Activated T-cell treated with anti-CD3 and anti-CD28 coated beads for 24 hours (primary cell): ENCODE results near the gene MEIS1.

Source experiments
- DNase-seq: peaks from one replicate; pipeline ENCODE4 v3.0.0-alpha.2; 2020; ENCODE audit warnings: low read depth

The MEIS1 gene

DNA sequence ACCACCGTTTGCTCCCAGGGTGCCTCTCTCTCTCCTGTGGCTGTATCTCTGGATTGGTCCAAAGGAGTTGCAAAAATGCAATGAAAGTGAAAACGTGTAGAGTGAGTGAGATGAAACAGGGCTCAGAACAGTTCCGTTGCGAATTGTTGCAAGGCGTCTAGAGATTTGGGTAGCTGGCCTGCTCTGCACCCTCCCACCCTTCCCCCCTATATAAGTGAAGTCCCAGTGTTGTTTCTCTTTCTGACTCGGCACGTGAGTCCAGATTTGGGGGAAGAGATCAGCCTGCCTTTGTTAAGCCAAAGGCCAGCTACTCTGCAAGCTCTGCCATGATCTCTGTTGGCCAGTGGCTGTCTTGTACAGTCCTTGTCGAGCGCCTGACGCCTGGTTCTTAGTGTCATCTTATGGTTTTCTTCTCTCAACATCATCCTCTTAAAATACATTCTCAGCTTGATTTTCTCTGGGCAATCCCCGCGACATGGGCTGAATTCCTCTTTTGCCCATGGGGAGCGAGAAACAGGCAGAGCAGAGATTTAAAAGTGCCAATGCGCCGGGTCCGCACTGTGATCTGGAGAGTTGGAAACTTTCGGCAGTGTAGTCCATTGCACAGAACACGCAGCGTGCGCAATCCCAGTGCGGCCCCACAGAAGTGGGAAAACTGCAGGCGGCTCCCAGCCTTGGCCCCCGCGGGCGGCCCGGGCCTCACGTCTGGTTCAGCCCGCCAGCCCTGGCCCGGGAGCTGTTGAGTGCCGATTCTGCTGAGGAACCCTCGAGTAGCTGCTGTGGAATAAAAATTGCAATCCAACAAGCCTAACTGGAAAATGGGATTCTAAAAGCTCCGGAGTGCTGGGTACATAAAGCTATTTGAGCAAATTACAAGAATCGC is 9.3 kb downstream of the MEIS1 start:
- DNase-seq = no peak

DNA sequence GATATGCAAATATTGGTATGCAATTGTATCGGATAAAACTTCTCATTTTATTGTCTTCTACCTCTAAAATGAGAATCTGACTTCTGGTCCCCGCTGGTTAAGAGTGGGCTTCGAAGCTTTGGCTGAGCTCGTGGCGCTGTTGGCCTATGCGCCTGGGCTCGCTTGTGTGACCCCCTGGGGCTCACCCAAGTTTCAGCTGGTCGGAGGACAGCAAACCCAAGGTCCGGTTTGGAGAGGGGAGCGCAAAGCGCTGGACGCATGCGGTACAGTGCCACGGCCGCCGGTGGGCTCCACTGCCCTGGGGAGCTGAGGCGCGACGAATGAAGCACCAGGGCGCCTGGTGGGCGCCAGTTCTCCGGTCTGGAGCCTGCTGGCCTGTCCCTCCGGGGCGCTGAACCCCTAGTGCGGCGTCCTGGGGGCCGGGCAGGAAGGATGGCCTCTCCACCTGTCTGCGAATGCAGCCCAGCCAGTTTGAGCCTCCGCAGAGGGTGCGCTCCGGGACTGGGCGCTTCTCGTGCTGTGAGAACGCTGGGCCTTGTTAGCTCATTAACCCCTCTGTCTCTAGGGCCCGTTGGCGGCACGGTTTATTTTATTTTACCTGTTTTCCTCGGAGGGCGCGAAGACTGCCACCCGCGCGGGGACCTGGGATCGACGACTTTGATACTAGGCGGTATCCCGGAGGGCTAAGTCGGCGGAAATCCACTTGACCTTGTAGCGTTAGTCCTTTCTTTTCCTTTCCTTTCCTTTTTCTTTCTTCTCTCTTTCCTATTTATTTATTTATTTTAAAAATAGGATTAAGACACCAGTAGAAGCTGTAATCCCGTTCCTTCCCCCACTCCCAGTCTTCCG is 10.4 kb downstream of the MEIS1 start:
- no peak for DNase-seq

GRCh38 chr2:66445925-66446871 is 11.3 kb downstream of the MEIS1 start:
- DNase-seq = no peak

DNA sequence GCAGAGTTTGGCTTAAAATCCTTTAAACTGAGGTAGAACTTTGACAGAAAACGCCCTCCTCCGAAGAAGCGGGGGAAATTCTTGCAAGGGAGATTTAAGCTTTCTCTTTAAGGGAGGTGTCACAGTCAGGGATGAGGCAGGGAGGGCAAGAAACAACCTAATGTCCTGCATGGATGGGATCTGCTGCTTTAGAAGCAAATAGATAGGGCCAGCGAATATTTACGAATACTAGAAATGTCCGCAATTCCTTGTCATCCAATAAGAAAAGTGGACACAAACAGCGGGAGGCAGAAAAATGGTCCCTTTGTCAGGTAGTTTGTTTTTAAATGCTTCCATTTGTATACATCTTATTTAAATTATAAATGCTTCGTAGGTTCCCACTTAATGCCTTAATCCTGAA is 12.0 kb downstream of the MEIS1 start:
- no peak for DNase-seq

- no peak for DNase-seq
These were observed 12.8 kb downstream of the MEIS1 start for GRCh38 chr2:66447677-66448076.

DNA sequence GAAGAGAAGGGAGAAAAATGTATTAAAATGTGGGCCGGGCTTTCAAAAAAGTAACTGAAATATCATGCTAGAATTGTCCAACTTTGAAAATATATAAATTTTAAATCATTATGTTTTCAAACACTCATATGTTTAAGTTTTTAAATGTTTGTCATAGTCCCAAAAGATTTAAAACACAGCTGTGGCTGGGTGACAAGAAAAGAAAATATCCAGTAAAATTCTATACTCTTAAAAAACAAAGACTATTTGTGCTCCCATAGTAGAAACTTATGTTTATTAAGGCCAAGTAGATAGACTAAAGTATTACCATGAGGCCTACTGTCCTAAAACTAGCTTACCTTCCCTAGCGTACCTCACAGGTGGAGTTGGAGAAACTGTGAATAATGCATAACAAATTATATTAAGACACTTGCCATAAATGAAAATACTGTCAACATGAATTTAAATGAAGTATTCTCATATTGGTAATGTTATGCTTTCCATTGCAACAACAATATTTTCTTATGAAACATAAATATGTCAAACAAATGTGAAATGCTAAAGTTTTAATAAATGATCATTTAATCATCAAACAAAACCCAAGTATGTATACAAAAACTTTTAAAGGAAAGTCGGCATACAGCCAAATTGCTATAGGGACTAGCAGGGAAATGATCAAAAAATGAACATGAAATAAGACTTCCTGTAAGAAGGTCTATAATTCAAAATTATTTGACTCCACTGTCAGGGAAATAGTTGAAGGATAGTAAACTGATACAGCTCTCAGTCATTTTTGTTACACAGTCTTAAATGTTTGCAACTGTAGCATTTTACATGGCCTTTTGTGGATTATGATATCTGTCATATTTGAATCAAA is 13.4 kb downstream of the MEIS1 start:
- no peak for DNase-seq

- no peak for DNase-seq
These were observed 17.3 kb downstream of the MEIS1 start for GRCh38 chr2:66452214-66452613.

DNA sequence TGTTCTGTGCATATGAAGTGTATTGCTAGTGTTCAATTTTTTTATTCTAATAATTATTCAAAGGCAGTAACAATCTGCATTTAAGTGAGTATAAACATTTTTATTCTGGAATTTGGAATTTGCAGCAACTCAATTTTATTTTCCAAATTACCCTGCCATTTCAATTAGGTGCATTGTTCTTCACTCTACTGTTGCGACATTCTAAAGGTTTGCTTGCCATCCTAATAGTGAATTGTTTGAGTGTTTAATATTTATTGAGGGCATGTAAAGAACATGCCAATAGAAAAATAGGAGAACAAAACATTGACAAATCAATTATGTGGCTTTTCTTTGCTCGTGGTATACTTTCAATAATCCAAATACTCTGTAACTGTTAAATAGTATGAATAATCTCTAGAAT is 18.0 kb downstream of the MEIS1 start:
- DNase-seq = no peak

DNA sequence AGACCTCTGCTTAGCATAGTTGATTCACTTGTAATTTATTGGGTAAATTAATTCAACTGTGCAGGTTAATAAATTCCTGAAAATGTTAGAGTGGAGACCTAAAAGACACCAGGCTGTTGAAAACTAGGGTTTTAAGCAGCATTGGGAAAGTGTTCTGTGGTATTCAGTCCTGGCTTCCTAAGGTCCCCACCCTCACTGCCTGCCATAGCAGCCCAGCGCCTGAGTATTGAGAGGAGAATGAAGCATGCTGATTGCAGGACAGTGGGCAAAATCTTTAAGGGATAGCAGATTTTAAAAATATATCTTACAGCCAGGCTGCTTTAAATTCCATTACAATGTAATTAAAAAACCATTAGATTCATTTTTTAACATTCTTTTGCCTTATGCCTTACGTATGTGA is 20.6 kb downstream of the MEIS1 start:
- no peak for DNase-seq

DNA sequence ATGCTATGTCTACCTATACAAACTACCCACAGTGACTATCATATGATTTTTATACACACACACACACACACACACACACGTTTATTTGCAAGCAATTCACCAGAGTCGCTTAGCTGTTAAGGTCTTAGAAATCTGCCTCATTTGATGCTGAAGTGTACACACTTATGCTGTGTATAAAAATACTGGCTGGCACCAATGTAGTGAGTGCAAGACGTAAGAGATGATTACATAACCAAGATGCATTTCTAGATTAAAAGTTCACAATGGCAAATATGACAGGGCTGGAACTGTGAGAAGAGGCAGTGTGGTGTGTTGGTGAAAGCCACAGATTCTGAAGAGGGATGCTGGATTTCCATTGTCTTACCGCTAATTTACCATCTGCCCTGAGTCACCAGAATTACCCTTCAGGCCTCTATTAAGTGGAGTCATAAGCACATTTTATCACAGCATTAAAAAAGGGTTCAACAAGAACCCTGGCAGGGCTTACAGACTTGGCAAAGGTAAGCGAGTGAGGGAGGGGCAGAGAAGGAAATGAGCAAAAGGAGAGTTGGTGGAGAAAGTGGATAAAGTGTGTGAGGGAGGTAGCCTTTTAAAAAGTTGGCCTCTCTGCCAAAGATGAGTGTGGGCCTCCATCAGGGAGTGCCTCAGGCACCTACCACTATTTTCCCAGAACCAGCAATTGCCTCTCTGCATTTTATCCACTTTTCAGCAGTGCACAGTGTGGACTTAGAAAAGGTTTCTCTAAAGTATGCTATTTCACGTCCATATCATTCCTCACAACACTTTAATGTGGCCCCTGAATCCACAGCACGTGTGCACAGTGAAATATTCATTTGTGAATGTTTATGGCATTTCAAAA is 21.5 kb downstream of the MEIS1 start:
- DNase-seq = no peak

GRCh38 chr2:66457545-66457944 is 22.6 kb downstream of the MEIS1 start:
- DNase-seq = no peak

DNA sequence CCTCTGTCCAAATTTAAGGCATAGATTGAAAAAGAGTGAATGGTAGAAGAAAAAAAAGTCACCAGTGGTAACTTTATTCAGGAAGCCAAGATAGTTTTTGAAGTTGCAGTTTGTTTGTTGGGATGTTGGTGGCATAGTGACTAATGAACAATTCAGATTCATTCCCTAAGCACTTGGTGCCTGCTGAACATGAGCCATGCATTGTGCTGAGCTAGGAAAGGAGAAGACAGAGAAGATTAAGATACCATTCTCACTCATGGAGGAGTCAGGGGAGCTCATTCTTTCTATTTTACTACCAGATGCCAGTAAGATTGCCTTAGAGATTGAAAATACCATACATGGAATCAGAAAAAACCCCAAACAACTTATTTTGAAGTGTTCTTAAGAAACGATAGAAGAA is 25.1 kb downstream of the MEIS1 start:
- no peak for DNase-seq

DNA sequence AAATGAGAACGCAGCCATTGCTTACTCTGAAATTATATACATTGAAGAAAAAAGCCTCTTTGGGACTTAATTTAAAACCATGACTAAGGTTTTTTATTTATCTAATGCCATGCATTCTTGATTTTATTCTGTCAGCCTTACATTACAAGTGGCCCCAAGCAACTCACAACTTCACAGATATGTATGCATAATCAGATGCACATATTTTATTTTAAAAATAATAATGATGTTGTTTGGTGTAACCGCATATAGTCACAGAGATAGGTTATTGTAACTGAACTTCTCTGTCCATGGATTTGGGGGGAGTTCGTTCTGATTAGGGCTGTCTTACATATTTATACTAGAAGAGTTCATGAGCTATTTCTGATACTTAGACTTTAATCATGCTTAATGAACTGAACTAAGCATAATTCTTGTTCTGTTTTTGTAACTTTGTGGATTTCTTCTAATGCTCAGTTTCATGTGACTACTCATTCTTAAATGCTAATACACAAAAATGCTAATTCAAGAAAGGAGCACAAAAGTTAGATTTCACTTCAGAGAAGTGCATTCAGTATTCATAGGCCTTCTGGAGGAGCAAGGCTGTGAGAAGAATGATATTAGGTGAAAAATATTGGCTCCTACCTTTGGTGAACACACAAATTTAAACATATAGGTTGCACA is 26.2 kb downstream of the MEIS1 start:
- DNase-seq = no peak

DNA sequence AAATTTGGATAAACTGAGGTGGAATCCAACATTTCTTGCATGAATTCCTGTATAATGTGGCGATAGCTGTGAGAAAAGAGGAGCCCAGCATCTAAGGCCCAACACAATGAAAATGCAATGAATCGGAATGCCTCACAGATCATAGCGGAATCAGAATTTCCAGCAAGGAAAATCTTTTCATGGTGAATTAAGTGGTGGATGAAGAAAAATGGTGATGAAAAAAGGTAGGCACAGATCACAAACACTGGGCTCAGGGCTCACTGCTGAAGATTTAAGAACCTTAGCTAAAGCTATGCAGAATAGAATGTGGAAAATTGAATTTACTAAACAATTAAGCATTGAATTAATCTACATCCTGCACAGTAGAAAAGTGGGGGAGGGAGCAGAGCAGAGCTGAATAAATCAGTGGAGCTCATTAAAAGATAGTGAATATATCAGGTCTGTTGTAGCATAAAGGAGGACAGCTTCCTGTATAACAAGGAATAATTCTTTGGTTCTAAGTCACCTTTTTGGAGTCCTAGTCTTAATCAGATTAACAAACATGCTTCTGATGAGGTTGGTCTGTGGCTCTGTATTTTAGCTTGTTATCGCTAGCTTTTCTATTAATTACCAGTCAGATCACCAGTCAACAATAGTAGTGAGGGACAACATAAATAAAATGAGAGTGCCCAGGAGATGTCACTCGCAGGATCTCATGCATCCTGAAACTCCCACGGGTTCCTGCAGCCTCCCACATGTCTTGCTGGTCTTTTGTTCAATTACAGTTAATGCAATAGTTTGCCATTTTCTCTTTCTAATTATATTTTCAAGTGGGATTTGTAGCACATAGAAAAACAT is 27.0 kb downstream of the MEIS1 start:
- no peak for DNase-seq

DNA sequence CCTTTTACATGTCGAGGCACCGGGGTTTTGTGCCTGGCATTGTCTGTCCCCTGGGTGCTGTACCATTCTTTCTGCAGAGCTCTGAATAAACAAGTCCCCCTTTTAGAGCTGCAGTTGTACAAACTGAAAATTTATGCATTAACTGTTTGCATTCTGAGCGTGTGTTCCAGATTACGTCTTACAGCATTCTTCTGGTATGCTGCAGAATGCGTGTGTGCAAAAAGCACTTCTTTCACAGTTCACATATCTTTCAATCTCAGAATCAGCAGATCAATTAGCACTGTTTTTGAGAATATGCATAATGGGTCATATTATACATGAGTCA is 27.5 kb downstream of the MEIS1 start:
- DNase-seq = no peak

DNA sequence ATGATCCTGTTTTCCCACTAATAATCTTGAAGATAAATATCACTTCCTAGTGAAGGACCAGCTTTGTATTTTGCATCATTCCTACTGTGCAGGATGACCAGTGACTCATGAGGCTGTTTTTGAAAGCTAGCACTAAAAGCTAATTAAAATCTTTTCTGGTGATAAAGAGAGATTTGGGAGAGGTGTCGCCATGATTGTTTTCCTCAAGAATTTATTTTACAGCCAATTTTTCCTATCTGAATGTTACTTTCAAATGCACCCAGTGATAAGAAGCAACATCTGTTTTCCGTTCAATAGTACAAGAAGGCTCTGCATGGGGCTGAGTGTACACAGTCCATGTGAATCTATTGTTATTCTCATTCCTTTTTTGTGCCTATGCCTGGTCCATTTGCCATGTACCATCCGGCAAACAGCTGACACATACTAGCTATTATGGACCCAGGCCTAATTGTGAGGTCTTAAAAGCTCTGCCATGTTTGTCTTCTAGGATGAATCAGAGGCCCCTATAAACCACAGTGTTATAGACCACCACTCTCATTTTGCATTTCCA is 28.4 kb downstream of the MEIS1 start:
- DNase-seq = no peak

DNA sequence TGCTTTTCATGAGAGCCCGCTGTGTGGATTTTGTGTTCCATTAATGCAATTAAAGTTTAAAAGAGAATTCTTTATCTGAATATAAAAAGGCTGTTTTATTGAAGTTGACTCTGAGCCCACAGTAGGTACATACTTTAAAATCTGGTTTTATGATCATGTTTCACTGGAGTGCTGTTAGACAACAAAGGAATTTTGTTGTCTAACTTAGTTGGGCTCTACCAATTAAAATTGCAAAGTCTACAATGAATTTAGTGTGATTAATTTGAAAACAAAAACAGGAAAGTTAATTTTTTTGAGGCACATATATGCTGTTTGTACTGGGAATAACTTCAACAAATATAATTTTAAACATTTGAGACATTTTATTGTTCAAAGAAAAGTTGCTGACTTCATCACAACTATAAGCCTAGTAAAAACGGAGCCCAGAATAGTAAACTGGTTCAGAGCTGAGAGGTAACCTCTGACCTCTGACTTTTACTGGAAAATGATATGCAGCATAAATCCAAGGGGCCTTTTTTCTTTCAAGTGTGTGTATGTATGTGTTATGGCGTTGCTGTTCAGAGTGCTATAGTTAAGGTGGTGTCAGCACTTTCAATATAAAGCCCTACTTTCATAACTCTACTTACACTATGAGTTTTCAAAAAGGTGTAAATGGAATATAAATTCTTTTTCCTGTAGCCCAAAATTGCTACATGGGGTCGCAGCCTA is 30.2 kb downstream of the MEIS1 start:
- DNase-seq = no peak

DNA sequence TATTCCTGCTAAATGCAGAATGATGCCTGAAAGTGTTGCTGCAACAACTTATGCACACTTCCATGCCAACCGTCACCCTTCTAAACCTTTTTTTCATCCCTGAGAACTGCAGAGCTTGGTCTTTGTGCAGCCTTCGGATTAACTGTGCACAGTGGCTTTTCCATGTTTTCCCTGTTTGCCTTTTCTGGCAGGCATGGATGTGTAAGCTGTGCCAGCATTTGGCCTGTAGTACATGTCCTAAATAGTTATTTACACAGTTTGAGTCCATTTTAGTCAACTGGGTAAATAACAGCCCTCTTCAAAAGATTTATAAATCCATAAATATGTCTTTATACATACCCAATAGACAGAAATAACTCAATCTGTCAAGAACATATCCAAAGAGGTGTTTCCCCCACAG is 31.5 kb downstream of the MEIS1 start:
- no peak for DNase-seq
